Astrocyte of the spinal cord (primary cell): ENCODE measurements around the gene PITPNC1.
"Not testable (repeated sequence)": the region's sequence is repeated elsewhere in the genome, so short reads cannot be mapped to it uniquely, and the experiment has no call there.

Experiments used
- DNase-seq: peaks from one replicate; pipeline ENCODE4 v3.0.0; 2011; ENCODE audit warnings: low read depth, low spot score
- H3K4me3 ChIP-seq: 2 replicates; pipeline ENCODE4 v1.5.1; 2011; ENCODE audit warnings: low read depth, mild to moderate bottlenecking, low read length, moderate library complexity
- in situ Hi-C: cut with HindIII; loops from 2 replicates; pipeline ENCODE4 v1.10.0; 2017; ENCODE audit warnings: low sequenced_read_pairs
- TF ChIP-seq, protein P1 (sequence below): IDR thresholded peaks from 2 replicates; pipeline ENCODE4 v1.5.1; 2012; ENCODE audit warnings: low read depth, mild to moderate bottlenecking, low read length, inconsistent platforms

Gene PITPNC1

DNA sequence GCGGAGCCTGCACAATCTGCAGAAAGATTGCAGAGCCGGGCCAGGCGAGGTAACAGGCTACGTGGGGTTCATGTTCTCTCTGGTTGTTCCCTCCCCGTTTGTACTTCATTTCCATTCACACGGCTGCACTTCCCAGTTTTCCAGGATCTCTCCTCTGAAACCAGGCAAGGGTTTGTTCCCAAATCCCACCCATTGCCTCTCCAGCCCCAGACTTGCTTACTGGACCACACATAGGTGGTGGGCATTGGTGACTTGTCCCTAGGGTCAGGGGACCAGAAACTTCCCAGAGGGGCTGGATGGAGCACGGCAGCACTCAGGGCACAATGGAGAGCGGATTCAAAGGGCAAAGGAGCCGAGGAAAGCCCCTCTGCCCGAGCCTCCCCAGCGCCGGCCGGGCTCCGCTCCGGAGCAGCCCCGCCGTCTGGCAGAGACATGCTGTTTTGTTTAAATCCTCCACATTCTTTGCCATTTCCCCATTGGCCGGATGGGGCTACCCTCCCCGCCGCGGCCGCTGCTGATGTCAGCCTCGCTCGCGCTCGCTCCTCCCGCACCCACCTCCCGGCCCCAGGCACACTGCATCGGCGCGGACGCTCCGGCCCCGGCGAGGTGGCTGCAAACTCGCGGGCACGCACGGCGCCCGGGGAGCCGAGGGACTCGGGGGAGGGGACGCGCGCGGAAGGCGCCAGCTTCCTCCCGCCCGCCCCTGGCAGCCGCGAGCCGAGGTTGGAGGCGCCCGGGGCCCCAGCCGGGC is at the start of gene PITPNC1:
Gene PITPNC1 (plus strand): TSS at position 545 of the 751 bp plus-strand sequence.
- TF ChIP-seq, protein P1, sequence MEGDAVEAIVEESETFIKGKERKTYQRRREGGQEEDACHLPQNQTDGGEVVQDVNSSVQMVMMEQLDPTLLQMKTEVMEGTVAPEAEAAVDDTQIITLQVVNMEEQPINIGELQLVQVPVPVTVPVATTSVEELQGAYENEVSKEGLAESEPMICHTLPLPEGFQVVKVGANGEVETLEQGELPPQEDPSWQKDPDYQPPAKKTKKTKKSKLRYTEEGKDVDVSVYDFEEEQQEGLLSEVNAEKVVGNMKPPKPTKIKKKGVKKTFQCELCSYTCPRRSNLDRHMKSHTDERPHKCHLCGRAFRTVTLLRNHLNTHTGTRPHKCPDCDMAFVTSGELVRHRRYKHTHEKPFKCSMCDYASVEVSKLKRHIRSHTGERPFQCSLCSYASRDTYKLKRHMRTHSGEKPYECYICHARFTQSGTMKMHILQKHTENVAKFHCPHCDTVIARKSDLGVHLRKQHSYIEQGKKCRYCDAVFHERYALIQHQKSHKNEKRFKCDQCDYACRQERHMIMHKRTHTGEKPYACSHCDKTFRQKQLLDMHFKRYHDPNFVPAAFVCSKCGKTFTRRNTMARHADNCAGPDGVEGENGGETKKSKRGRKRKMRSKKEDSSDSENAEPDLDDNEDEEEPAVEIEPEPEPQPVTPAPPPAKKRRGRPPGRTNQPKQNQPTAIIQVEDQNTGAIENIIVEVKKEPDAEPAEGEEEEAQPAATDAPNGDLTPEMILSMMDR, result no peak
- DNase-seq, result peak; percentile 91
- peak within 1 kb of the TSS; percentile 91 for H3K4me3 ChIP-seq
- in situ Hi-C loops, result no loop called here

DNA sequence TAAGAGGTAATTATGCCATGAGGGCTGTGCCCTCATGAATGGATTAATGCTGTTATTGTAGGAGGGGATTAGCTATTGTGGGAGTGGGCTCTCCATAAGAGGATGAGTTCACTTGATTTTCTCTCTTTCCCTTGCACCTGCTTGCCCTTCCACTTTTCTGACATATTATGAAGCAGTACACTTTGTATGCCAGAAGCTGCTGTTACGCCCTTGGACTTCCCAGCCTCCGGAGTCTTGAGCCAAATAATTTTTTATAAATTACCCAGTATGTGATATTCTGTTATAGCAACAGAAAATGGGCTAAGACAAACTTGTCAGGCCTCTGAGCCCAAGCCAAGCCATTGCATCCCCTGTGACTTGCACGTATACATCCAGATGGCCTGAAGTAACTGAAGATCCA is 49.1 kb upstream of the PITPNC1 start:
- H3K4me3 ChIP-seq, result no peak overlapping the region
- TF ChIP-seq, protein P1, result no peak
- in situ Hi-C loops, result no loop called here
- DNase-seq, result no peak

DNA sequence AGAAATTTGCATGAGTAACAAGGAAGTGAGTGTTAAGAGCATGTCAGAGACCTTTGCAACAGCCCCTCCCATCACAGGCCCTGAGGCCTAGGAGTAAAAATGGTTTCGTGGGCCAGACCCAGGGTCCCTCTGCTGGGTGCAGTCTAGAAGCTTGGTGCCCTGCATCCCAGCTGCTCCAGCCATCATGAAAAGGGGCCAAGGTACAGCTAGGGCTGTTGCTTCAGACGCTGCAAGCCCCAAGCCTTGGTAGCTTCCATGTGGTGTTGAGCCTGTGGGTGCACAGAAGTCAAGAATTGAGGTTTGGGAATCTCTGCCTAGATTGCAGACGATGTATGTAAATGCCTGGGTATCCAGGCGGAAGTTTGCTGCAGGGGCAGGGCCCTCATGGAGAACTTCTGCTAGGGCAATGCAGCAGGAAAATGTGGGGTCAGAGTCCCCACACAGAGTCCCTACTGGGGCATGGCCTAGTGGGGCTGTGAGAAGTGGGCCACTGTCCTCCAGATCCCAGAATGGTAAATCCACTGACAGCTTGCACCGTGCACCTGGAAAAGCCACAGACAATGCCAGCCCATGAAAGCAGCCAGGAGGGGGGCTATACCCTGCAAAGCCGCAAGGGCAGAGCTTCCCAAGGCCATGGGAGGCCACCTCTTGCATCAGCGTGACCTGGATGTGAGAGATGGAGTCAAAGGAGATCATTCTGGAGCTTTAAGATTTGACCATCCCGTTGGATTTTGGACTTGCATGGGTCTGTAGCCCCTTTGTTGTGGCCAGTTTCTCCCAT is 45.5 kb upstream of the PITPNC1 start:
- DNase-seq, H3K4me3 ChIP-seq, in situ Hi-C loops: not testable (repeated sequence)

DNA sequence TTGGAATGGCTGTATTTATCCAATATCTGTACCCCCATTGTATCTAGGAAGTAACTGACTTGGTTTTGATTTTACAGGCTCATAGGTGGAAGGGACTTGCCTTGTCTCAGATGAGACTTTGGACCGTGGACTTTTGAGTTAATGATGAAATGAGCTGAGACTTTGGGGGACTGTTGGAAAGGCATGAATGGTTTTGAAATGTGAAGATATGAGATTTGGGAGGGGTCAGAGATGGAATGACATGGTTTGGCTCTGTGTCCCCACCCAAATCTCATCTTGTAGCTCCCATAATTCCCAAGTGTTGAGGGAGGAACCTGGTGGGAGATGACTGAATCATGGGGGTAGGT is 44.9 kb upstream of the PITPNC1 start:
- in situ Hi-C loops, H3K4me3 ChIP-seq, DNase-seq: not testable (repeated sequence)

DNA sequence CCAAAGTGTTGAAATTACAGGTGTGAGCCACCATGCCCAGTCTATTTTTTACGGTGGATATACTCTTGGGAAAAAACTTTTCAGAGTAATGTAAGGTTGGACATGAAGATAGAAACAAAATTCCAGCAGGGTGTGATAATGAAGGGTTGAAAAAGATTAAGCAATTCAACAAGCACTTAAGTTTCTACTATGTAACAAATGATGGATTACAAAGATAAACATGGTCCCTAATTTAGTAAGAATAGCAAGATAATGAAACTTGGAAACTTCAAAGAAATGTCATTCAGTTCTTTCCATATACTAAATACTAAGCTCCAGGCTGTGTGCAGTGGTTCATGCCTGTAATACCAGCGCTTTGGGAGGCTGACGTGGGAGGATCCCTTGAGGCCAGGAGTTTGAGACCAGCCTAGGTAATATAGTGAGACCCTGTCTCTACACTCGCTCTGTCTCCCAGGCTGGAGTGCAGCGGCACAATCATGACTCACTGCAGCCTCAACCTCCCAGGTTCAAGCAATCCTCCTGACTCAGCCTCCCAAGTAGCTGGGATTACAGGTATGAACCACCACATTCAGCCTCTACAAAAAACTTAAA is 41.7 kb upstream of the PITPNC1 start:
- DNase-seq, result no peak
- H3K4me3 ChIP-seq, result no peak overlapping the region
- in situ Hi-C loops, result no loop called here
- TF ChIP-seq, protein P1, result no peak

DNA sequence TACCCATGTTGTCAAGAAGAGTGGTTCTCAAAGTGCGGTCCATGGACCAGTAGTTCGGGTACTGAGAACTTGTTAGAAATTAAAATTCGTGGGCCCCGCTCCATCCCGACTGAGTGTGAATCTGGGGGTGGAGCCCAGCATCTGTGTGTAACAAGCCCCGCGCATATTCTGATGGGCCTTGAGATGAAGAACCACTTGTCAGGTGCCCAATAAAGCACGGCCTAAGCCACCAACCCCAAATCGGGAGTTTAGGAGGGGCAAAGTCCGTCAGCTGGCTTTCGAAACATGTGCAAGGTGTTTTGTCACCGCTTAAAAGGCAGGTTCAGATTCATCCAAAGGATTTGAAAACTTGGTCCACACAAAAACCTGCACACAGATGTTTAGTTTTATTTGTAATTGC is 40.2 kb upstream of the PITPNC1 start:
- in situ Hi-C loops, result no loop called here
- no peak overlapping the region for H3K4me3 ChIP-seq
- TF ChIP-seq, protein P1, result no peak
- DNase-seq, result no peak

DNA sequence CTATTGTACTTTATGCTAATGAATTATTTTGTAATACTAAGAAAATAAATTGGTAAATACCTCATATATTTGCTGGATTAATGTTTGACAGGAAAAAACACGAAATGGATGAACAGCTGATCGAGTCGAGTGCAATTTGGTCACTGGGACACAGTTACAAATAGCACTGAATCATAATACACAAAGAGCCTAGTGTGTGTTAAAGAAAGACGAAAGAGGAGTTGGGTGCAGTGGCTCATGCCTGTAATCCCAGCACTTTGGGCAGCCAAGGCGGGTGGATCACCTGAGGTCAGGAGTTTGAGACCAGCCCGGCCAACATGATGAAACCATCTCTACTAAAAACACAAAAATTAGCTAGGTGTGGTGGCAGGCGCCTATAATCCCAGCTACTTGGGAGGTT is 38.7 kb upstream of the PITPNC1 start:
- H3K4me3 ChIP-seq, DNase-seq, in situ Hi-C loops: not testable (repeated sequence)

DNA sequence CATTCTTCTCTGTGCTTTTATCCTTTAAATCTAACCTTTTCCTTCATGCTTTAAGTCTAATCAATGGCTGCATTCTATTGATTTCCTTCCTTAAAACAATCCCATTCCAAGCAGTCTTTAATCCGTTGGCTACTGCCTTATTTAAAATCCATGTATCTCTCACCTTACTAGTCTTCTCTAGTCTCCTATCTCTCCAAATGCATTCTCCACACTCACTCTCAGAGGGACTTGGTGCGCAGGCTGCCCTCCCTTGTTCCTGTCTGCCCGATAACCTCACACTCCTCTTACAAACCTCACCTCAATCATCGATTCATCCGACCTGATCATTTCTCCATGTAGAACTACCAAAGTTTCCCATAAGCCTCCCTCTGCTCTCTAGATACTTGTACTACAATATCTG is 33.8 kb upstream of the PITPNC1 start:
- in situ Hi-C loops, result no loop called here
- TF ChIP-seq, protein P1, result no peak
- DNase-seq, result no peak

More for the DNA sequence above, 33.8 kb upstream of the PITPNC1 start:
- no peak overlapping the region for H3K4me3 ChIP-seq
